ENCODE data around the gene HEATR5A.

DNA sequence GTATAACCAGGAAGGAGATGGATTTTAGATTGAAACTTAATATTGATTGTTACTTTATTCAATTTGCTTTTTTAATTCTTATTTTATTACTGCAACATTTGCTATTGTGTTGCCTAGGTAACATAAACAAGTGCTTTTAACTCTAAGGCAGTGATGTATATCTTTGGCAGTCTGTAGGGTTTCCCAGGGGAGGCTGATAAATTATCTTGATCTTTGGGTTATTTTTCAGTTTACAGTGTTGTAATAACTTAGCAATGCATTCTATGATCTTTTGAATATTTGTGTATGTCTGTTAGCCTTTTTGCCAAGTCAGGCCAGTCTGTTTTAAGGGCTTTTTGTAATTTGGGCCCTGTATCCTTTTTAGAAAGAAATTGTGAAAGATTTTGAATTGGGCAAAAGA, 44.8 kb upstream of the HEATR5A start:
- TF ChIP-seq, protein P1, sequence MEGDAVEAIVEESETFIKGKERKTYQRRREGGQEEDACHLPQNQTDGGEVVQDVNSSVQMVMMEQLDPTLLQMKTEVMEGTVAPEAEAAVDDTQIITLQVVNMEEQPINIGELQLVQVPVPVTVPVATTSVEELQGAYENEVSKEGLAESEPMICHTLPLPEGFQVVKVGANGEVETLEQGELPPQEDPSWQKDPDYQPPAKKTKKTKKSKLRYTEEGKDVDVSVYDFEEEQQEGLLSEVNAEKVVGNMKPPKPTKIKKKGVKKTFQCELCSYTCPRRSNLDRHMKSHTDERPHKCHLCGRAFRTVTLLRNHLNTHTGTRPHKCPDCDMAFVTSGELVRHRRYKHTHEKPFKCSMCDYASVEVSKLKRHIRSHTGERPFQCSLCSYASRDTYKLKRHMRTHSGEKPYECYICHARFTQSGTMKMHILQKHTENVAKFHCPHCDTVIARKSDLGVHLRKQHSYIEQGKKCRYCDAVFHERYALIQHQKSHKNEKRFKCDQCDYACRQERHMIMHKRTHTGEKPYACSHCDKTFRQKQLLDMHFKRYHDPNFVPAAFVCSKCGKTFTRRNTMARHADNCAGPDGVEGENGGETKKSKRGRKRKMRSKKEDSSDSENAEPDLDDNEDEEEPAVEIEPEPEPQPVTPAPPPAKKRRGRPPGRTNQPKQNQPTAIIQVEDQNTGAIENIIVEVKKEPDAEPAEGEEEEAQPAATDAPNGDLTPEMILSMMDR (IDR thresholded peaks at IDR 0.05), result no peak
- TF ChIP-seq POLR2A (IDR thresholded peaks at IDR 0.05), result no peak
- TF ChIP-seq POLR2AphosphoS5 (IDR thresholded peaks at IDR 0.05), result no peak
- TF ChIP-seq EP300 (IDR thresholded peaks at IDR 0.05), result no peak
